Endothelial cell of umbilical vein (primary cell): ENCODE measurements around the gene HTT-AS. TPM values are rescaled to one million over a fixed set of nuclear protein-coding genes. Genes with fewer than 3 reads are reported as not detected.
A peak's percentile ranks its signal among the peaks of the same experiment; 100 is the strongest.

Experiments used
- BruUV-seq: library from RNA; stranded (reverse); fragments of 400-500 nt; replicated peaks from 2 replicates; lab custom pipeline; 2021; lab: Mats Ljungman, UMichigan
- CTCF ChIA-PET: fragments of 300-600, 350-600 bp; sonication (Branson Sonifier 250); formaldehyde crosslinking; loops from one replicate; lab custom pipeline; 2021; ENCODE audit warnings: antibody characterized with exemption, inconsistent platforms; lab: Charles Lee
- POLR2A ChIA-PET: fragments of 300-600, 350-600 bp; sonication (Branson Sonifier 250); formaldehyde crosslinking; loops from one replicate; lab custom pipeline; 2021; ENCODE audit warnings: antibody characterized with exemption, inconsistent platforms; lab: Charles Lee
- DNase-seq: peaks from one replicate; pipeline ENCODE4 v3.0.0-alpha.2; 2011; ENCODE audit warnings: low read depth, low spot score
- FAIRE-seq: peaks from 2 replicates; lab custom pipeline; 2011; peaks lifted over from hg19 to GRCh38; lab: Jason Lieb, UNC
- H2AFZ ChIP-seq: 2 replicates; pipeline ENCODE4 v1.6.0; 2012; ENCODE audit warnings: low read depth, low read length, control low read depth, inconsistent platforms
- H3K27ac ChIP-seq: 2 replicates; pipeline ENCODE4 v1.5.1; 2011; ENCODE audit warnings: low read depth, mild to moderate bottlenecking, control low read depth, low read length, moderate library complexity; ENCODE audit not compliant: insufficient read depth
- H3K27me3 ChIP-seq, 2 experiments: 2 replicates each; pipeline versions ENCODE4 v1.6.0 to v1.6.1; 2011; ENCODE audit warnings: low read length in 2 of 2, mixed read lengths in 1 of 2; ENCODE audit not compliant: control insufficient read depth in 2 of 2, insufficient read depth in 2 of 2
- H3K36me3 ChIP-seq, 2 experiments: 2 replicates in 1 of 2; 3 replicates in 1 of 2; pipeline ENCODE4 v1.5.1; 2011; ENCODE audit warnings: low read length in 2 of 2, mild to moderate bottlenecking in 1 of 2, moderate library complexity in 1 of 2; ENCODE audit not compliant: control insufficient read depth in 2 of 2, insufficient read depth in 2 of 2; ENCODE audit errors: extremely low read depth in 1 of 2
- H3K4me1 ChIP-seq: 3 replicates; pipeline ENCODE4 v1.5.1; 2011; ENCODE audit warnings: mild to moderate bottlenecking, low read length; ENCODE audit not compliant: control insufficient read depth, insufficient read depth; ENCODE audit errors: extremely low read depth
- H3K4me2 ChIP-seq: 2 replicates; pipeline ENCODE4 v1.6.1; 2011; ENCODE audit warnings: low read length, control low read depth, mixed read lengths; ENCODE audit not compliant: insufficient read depth
- H3K4me3 ChIP-seq, 3 experiments: fragments of 200-600 bp in 1 of 3; sonication (generic), shearing (Covaris generic) in 1 of 3; replicated peaks in 1 of 3; 2 replicates each; pipeline ENCODE4 v1.5.1; 2011 to 2016; ENCODE audit warnings: control low read depth in 3 of 3, low read length in 3 of 3, mild to moderate bottlenecking in 2 of 3, inconsistent platforms in 1 of 3, low read depth in 1 of 3, moderate library complexity in 1 of 3; ENCODE audit not compliant: insufficient read depth in 1 of 3
- H3K79me2 ChIP-seq: 2 replicates; pipeline ENCODE4 v1.6.0; 2012; ENCODE audit warnings: low read length, inconsistent platforms; ENCODE audit not compliant: control insufficient read depth, insufficient read depth
- H3K9ac ChIP-seq: replicated peaks from 2 replicates; pipeline ENCODE3; 2011; ENCODE audit warnings: low read length, control low read depth; ENCODE audit not compliant: insufficient read depth; ENCODE audit errors: extremely low read depth
- H3K9me1 ChIP-seq: replicated peaks from 3 replicates; pipeline ENCODE4 v1.6.0; 2011; ENCODE audit warnings: mild to moderate bottlenecking, low read length; ENCODE audit not compliant: control insufficient read depth, insufficient read depth; ENCODE audit errors: extremely low read depth
- H3K9me3 ChIP-seq: replicated peaks from 2 replicates; pipeline ENCODE4 v1.5.1; 2012; ENCODE audit warnings: low read length, inconsistent platforms; ENCODE audit not compliant: control insufficient read depth, insufficient read depth
- H4K20me1 ChIP-seq: replicated peaks from 2 replicates; pipeline ENCODE3; 2011; ENCODE audit warnings: mild to moderate bottlenecking, low read length; ENCODE audit not compliant: control insufficient read depth, insufficient read depth; ENCODE audit errors: extremely low read depth
- EZH2 ChIP-seq: IDR thresholded peaks from 2 replicates; pipeline ENCODE4 v1.6.1; 2012; ENCODE audit warnings: borderline replicate concordance, low read depth, mild to moderate bottlenecking, moderate library complexity, low read length, inconsistent platforms; ENCODE audit not compliant: severe bottlenecking
- FOS ChIP-seq: IDR thresholded peaks from 2 replicates; pipeline ENCODE4 v1.6.1; 2011; ENCODE audit warnings: mild to moderate bottlenecking, low read length, moderate library complexity, borderline replicate concordance; ENCODE audit not compliant: insufficient read depth
- GATA2 ChIP-seq: IDR thresholded peaks from 2 replicates; pipeline ENCODE4 v1.7.0; 2011; ENCODE audit warnings: low read depth, mild to moderate bottlenecking, moderate library complexity, mixed read lengths, low read length; ENCODE audit not compliant: insufficient read length, insufficient read depth
- JUN ChIP-seq: IDR thresholded peaks from 2 replicates; pipeline ENCODE4 v1.6.1; 2011; ENCODE audit warnings: borderline replicate concordance, low read depth; ENCODE audit not compliant: insufficient read length, insufficient read depth
- MAX ChIP-seq: IDR thresholded peaks from 2 replicates; pipeline ENCODE4 v1.6.1; 2011; ENCODE audit not compliant: insufficient read depth, insufficient read length
- MYC ChIP-seq: IDR thresholded peaks from one replicate; pipeline ENCODE4 v1.6.1; 2011; ENCODE audit warnings: mild to moderate bottlenecking, low read depth, low read length
- POLR2A ChIP-seq: IDR thresholded peaks from 2 replicates; pipeline ENCODE4 v1.6.1; 2012; ENCODE audit warnings: low read depth, mild to moderate bottlenecking, control low read depth, low read length
- POLR2AphosphoS5 ChIP-seq: IDR thresholded peaks from 2 replicates; pipeline ENCODE4 v1.6.1; 2012; ENCODE audit warnings: low read depth, mild to moderate bottlenecking, control low read depth, low read length, moderate library complexity; ENCODE audit not compliant: insufficient read depth
- dilution Hi-C: fragments of 300-500 bp; cut with MboI; formaldehyde crosslinking; loops from one replicate; pipeline ENCODE4 v1.15.0; 2019; ENCODE audit warnings: low sequenced_read_pairs; ENCODE audit not compliant: extremely low pct_ligation_motif_present
- intact Hi-C: fragments of 100-400 bp; cut with micrococcal nuclease; formaldehyde crosslinking; loops from one replicate; pipeline ENCODE4 v1.10.0; 2022
- polyA plus RNA-seq, 4 experiments: library from polyadenylated mRNA; depleted of rRNA in 3 of 4; stranded (reverse) in 3 of 4; unstranded in 1 of 4; fragments of >200 nt; gene quantifications; 2 replicates each; pipeline versions ENCODE4 v1.2.1 to v1.2.3, GENCODE V29; 2011 to 2012; ENCODE audit warnings: missing spikeins in 1 of 4
- total RNA-seq: library from RNA; stranded (reverse); gene quantifications from 2 replicates; pipeline ENCODE4 v1.2.3, GENCODE V29; 2021
- TF ChIP-seq, protein P1 (sequence below), 2 donors: IDR thresholded peaks; 1 replicate in 1 of 2; 2 replicates in 1 of 2; pipeline ENCODE4 v1.5.1; 2011; ENCODE audit warnings: low read length in 2 of 2, mild to moderate bottlenecking in 2 of 2, moderate library complexity in 2 of 2, control low read depth in 1 of 2, inconsistent platforms in 1 of 2, low read depth in 1 of 2; ENCODE audit not compliant: insufficient read depth in 1 of 2; ENCODE audit errors: extremely low read depth in 1 of 2

HTT-AS gene
- total and polyA plus RNA-seq, 2 donors (not counting 3 experiments of a cell fraction or from before 2014, with no cell fraction given), result not detected

GRCh38 chr4:3107271-3107670 lies 32.9 kb upstream of the HTT-AS start:
- TF ChIP-seq POLR2A (no peak), EZH2 (no peak)
- dilution Hi-C loops, result no loop called here
- Histone ChIP-seq H3K27me3 (no peaks in the 10 kb centered on the region), H3K4me3 (no peak overlapping the region), H3K27ac (peak overlapping the region; percentile 66), H3K79me2 (no peaks in the 10 kb centered on the region), H3K4me1 (peaks cover 45% of the 10 kb centered on the region), H3K9ac (peak overlapping the region; percentile 10), H2AFZ (no peak overlapping the region), H4K20me1 (no peaks in the 10 kb centered on the region), H3K36me3 (peaks cover 4 to 8% of the 10 kb centered on the region in 2 experiments), H3K9me3 (no peaks in the 10 kb centered on the region), H3K9me1 (no peaks in the 10 kb centered on the region), H3K4me2 (peak overlapping the region; percentile 19)
- ChIA-PET CTCF (interaction anchor here (0.7 to 7.5 kb wide), 27 partner anchors 9 to 374 kb away, joined by 3 to 264 read pairs (median 4); no protein-coding TSS in a partner anchor), POLR2A (no interaction called here)
- no TSS peak for BruUV-seq
- intact Hi-C loops, result loop anchor here (2.0 kb wide), 1 partner anchor 198 kb away; no protein-coding TSS in a partner anchor
- DNase-seq, result no peak
- FAIRE-seq, result no peak

DNA sequence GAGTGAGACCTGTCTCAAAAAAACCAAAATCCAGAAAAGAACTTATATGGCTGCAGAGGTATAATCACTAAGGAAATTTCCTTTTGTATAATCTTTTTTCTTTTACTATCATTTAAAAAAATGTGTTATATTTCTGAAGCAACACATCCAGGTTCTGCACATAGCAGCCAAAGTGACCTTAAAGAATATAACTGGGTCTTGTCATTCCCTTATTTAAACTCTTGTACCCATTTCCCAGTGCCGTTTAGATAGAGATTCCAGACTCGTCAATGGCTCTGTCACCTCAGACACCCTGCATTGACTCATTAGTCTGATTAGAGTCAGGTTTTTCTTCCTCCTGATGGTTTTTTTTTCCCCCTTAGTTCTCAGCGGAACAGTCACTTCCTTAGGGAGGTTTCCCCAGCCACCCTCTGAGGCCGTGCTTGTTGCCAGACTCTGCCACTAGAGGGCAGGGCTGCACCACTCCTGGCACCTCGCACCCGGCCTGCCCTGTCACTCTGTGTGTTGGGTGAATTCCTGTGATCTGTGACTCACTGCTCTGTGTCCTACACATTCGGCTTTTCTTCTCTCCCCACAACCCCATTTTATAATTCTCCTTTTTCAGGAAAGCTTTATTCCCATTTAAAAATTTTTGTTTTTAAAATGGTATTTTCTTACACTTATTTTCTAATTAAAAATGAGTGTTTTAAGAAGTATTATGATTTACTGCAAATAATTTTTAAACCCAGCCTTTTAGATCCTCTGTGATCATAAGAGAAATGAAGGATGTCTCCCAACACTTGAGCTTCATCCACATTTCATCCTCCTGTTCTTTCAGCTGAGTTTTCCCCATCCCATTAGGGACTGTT lies 32.2 kb upstream of the HTT-AS start:
- H3K4me3 ChIP-seq, result no peak overlapping the region
- no peak overlapping the region for H3K4me2 ChIP-seq
- H3K27me3 ChIP-seq, result no peaks in the 10 kb centered on the region
- H3K9me3 ChIP-seq, result no peaks in the 10 kb centered on the region
- peak; percentile 6 for TF ChIP-seq MAX
- TF ChIP-seq MYC, result no peak
- no peak for TF ChIP-seq POLR2A
- peak; percentile 38 for TF ChIP-seq POLR2AphosphoS5
- peak; percentile 27 for TF ChIP-seq GATA2
- peak; percentile 56 for TF ChIP-seq JUN
- TF ChIP-seq EZH2, result no peak
- TF ChIP-seq FOS, result peak; percentile 83
- TF ChIP-seq, protein P1, sequence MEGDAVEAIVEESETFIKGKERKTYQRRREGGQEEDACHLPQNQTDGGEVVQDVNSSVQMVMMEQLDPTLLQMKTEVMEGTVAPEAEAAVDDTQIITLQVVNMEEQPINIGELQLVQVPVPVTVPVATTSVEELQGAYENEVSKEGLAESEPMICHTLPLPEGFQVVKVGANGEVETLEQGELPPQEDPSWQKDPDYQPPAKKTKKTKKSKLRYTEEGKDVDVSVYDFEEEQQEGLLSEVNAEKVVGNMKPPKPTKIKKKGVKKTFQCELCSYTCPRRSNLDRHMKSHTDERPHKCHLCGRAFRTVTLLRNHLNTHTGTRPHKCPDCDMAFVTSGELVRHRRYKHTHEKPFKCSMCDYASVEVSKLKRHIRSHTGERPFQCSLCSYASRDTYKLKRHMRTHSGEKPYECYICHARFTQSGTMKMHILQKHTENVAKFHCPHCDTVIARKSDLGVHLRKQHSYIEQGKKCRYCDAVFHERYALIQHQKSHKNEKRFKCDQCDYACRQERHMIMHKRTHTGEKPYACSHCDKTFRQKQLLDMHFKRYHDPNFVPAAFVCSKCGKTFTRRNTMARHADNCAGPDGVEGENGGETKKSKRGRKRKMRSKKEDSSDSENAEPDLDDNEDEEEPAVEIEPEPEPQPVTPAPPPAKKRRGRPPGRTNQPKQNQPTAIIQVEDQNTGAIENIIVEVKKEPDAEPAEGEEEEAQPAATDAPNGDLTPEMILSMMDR (IDR thresholded peaks at IDR 0.05; ENCODE audit: extremely low read depth in 1 of 2, insufficient read depth in 1 of 2, low read depth in 1 of 2, low read length in 2 of 2), result peak; percentile 95 to 99
- no peaks in the 10 kb centered on the region for H4K20me1 ChIP-seq
- peak; percentile 97 for DNase-seq
- ChIA-PET POLR2A (no interaction called here), CTCF (interaction anchor here (0.7 to 7.5 kb wide), 28 partner anchors 8 to 375 kb away, joined by 3 to 264 read pairs (median 4); no protein-coding TSS in a partner anchor)
- H2AFZ ChIP-seq, result no peak overlapping the region
- peak overlapping the region; percentile 66 for H3K27ac ChIP-seq
- no peaks in the 10 kb centered on the region for H3K9me1 ChIP-seq
- H3K4me1 ChIP-seq, result peaks cover 38% of the 10 kb centered on the region
- intact Hi-C loops (loop anchor here (1.0 to 2.0 kb wide), 6 partner anchors 16 to 374 kb away; no protein-coding TSS in a partner anchor), dilution Hi-C loops (no loop called here)
- peak overlapping the region; percentile 10 for H3K9ac ChIP-seq
- H3K79me2 ChIP-seq, result no peaks in the 10 kb centered on the region
- peak; percentile 94 for FAIRE-seq
- H3K36me3 ChIP-seq, result peaks cover 4 to 13% of the 10 kb centered on the region in 2 experiments
- BruUV-seq, result no TSS peak
